ENCODE results near the gene MTHFD2.

DNA sequence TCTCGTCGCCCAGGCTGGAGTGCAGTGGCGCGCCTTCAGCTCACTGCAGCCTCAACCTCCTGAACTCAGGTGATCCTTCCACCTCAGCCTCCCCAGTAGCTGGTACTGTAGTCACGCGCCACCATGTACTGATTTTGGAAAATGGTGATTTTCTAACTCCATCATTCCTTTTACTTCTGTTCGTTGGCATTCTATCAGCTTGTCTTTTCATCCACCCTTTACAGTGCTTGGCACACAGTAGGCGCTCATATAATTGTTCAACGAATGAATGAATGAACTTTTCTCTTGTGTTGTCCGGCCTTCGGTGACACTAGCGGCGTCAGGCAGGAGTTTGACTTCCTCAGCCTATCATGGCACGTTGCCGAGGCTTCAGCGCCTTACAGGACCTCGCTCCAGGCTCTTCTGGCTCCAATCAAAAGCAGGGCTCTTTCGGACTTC, 373 bp upstream of the MTHFD2 start:
- TF ChIP-seq CHD2 (IDR thresholded peaks at IDR 0.05; ENCODE audit: low read length, partially characterized antibody), result no peak
- TF ChIP-seq CTCF (IDR thresholded peaks at IDR 0.05), result no peak
- no peak for TF ChIP-seq MAX (IDR thresholded peaks at IDR 0.05; ENCODE audit: low read depth)
- TF ChIP-seq SIN3A (IDR thresholded peaks at IDR 0.05; ENCODE audit: borderline replicate concordance, low read depth, low read length), result no peak
- TF ChIP-seq, protein P1, sequence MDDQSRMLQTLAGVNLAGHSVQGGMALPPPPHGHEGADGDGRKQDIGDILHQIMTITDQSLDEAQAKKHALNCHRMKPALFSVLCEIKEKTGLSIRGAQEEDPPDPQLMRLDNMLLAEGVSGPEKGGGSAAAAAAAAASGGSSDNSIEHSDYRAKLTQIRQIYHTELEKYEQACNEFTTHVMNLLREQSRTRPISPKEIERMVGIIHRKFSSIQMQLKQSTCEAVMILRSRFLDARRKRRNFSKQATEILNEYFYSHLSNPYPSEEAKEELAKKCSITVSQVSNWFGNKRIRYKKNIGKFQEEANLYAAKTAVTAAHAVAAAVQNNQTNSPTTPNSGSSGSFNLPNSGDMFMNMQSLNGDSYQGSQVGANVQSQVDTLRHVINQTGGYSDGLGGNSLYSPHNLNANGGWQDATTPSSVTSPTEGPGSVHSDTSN (IDR thresholded peaks at IDR 0.05), result no peak
- no peak for TF ChIP-seq NFIC (IDR thresholded peaks at IDR 0.05; ENCODE audit: borderline replicate concordance)
- TF ChIP-seq EP300 (IDR thresholded peaks at IDR 0.05; ENCODE audit: borderline replicate concordance in 1 of 2, low read depth in 1 of 2, low read length in 1 of 2), result no peak
- TF ChIP-seq EZH2phosphoT487 (IDR thresholded peaks at IDR 0.05; ENCODE audit: borderline replicate concordance, low read depth), result no peak
- no peak for TF ChIP-seq GABPA (IDR thresholded peaks at IDR 0.05; ENCODE audit: low read depth)
